C4-2B (cell line): ENCODE data around the gene CYSTM1.
A peak's percentile ranks its signal among the peaks of the same experiment; 100 is the strongest.
"Not testable (repeated sequence)": the region's sequence is repeated elsewhere in the genome, so short reads cannot be mapped to it uniquely, and the experiment has no call there.

Experiments
- H3K27ac ChIP-seq: fragments of 450-650 bp; 2 replicates; pipeline ENCODE4 v1.5.1; 2017
- CTCF ChIP-seq: fragments of 450-650 bp; conservative IDR thresholded peaks from 2 replicates; pipeline ENCODE4 v1.5.1; 2017; ENCODE audit warnings: mild to moderate bottlenecking
- ZFX ChIP-seq: fragments of 450-650 bp; IDR thresholded peaks from 2 replicates; pipeline ENCODE4 v1.6.1; 2017

The CYSTM1 gene

GRCh38 chr5:140150201-140150600 is 24.8 kb upstream of the CYSTM1 start:
- no peak for TF ChIP-seq ZFX
- TF ChIP-seq CTCF: no peak
- no peak overlapping the region for H3K27ac ChIP-seq

- H3K27ac ChIP-seq: no peak overlapping the region
- no peak for TF ChIP-seq CTCF
- no peak for TF ChIP-seq ZFX
These were observed 23.6 kb upstream of the CYSTM1 start for GRCh38 chr5:140151144-140152021.

GRCh38 chr5:140152022-140152999 is 22.7 kb upstream of the CYSTM1 start:
- TF ChIP-seq ZFX: no peak
- TF ChIP-seq CTCF: no peak
- H3K27ac ChIP-seq: no peak overlapping the region

GRCh38 chr5:140153255-140153654 is 21.7 kb upstream of the CYSTM1 start:
- TF ChIP-seq ZFX (no peak), CTCF (no peak)

GRCh38 chr5:140153905-140154304 is 21.1 kb upstream of the CYSTM1 start:
- H3K27ac ChIP-seq: no peak overlapping the region
- TF ChIP-seq CTCF (no peak), ZFX (no peak)

More at GRCh38 chr5:140153255-140153654, 21.7 kb upstream of the CYSTM1 start:
- no peak overlapping the region for H3K27ac ChIP-seq

GRCh38 chr5:140154710-140155381 is 20.1 kb upstream of the CYSTM1 start:
- H3K27ac ChIP-seq: not testable (repeated sequence)

- peak; percentile 94 for TF ChIP-seq CTCF
- TF ChIP-seq ZFX: no peak
- no peak overlapping the region for H3K27ac ChIP-seq
These were observed 17.8 kb upstream of the CYSTM1 start for GRCh38 chr5:140157032-140157781.
